RWPE1 (cell line): ENCODE measurements around the gene TSKU.

ENCODE experiments used
- CTCF ChIA-PET: fragments of 350-600 bp; sonication (Branson Sonifier 250); formaldehyde crosslinking; extraction: SDS; loops from one replicate; lab custom pipeline; 2021; lab: Yijun Ruan, JAX
- POLR2A ChIA-PET: fragments of 400-600 bp; formaldehyde crosslinking; extraction: SDS; loops from one replicate; lab custom pipeline; 2020; ENCODE audit warnings: antibody characterized with exemption; ENCODE audit not compliant: low non-redundant PET; lab: Yijun Ruan, JAX
- DNase-seq: peaks from one replicate; pipeline ENCODE4 v3.0.0; 2012; ENCODE audit warnings: low spot score
- H3K27ac ChIP-seq: fragments of 450-650 bp; 2 replicates; pipeline ENCODE4 v1.5.1; 2017
- TF ChIP-seq, protein P1 (sequence below): fragments of 450-650 bp; conservative IDR thresholded peaks from 2 replicates; pipeline ENCODE4 v1.5.1; 2017; ENCODE audit warnings: low read depth, mild to moderate bottlenecking

TSKU gene

DNA sequence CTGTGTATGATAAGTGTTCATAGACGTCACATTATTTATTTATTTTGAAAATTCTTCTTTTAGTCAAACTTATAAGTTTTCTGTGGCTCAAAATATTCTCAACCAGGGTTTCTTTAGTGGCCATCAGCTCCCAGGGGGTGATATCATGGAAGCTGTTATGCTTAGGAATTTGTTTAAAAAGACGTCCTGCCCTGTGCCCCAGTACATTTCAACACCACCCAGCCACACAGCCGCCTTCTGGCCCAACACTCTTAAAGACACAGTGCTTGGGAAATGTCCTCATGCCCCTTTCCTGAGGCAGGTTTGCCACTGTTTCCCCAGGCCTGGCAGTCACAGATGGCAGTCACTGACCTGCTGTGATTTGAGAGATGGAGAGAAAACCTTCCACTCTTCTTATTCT is 19.9 kb downstream of the TSKU start:
- no peak overlapping the region; the same call in 1 of the 2 replicates for H3K27ac ChIP-seq
- CTCF ChIA-PET = interaction anchor here (0.7 to 1.3 kb wide), 2 partner anchors 116 to 117 kb away, joined by 4 read pairs; no protein-coding TSS in a partner anchor
- POLR2A ChIA-PET = no interaction called here

DNA sequence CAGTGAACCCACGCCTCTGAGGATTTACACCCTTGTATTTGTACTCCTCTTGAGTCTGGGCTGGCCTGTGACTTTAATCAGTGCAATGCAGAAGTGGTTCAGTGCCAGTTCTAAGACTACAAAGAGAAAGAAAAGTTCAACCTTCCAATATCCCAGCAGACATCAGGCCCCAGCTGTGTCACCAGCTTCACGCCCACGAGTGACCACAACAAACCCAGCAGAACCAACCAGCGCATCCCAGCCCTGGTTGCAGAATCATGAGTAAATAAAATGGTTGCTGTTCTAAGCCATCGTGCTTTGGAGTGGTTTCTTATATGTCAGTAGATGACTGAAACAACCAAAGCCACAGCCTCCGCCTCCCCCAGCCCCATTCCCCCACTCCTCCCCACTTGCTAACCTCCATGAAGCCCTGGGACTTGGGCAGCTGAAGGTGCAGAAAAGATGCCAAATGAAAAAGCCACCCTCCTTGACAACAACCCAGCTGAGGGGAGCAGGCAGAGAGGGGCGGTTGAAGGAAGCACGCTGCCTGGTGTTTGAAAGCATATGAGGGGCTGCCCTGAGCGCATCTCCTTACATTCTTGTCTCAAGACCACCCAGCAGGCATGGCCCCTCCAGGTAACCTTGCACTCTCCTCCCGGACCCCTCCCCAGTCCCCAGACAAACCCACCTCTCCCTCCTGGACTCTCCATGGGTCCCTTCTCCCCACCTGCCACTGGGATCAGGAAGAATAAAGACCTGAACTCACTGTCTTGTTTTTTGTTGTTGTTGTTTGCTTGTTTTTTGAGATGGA is 20.9 kb downstream of the TSKU start:
- no peak for DNase-seq
- TF ChIP-seq, protein P1, sequence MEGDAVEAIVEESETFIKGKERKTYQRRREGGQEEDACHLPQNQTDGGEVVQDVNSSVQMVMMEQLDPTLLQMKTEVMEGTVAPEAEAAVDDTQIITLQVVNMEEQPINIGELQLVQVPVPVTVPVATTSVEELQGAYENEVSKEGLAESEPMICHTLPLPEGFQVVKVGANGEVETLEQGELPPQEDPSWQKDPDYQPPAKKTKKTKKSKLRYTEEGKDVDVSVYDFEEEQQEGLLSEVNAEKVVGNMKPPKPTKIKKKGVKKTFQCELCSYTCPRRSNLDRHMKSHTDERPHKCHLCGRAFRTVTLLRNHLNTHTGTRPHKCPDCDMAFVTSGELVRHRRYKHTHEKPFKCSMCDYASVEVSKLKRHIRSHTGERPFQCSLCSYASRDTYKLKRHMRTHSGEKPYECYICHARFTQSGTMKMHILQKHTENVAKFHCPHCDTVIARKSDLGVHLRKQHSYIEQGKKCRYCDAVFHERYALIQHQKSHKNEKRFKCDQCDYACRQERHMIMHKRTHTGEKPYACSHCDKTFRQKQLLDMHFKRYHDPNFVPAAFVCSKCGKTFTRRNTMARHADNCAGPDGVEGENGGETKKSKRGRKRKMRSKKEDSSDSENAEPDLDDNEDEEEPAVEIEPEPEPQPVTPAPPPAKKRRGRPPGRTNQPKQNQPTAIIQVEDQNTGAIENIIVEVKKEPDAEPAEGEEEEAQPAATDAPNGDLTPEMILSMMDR = no peak
- ChIA-PET POLR2A (no interaction called here), CTCF (interaction anchor here (0.5 to 1.9 kb wide), 3 partner anchors 82 to 243 kb away, joined by 4 to 6 read pairs (median 4); no protein-coding TSS in a partner anchor)
- H3K27ac ChIP-seq = no peak overlapping the region

More for the DNA sequence above, 19.9 kb downstream of the TSKU start:
- no peak for DNase-seq
- TF ChIP-seq, protein P1 = no peak

DNA sequence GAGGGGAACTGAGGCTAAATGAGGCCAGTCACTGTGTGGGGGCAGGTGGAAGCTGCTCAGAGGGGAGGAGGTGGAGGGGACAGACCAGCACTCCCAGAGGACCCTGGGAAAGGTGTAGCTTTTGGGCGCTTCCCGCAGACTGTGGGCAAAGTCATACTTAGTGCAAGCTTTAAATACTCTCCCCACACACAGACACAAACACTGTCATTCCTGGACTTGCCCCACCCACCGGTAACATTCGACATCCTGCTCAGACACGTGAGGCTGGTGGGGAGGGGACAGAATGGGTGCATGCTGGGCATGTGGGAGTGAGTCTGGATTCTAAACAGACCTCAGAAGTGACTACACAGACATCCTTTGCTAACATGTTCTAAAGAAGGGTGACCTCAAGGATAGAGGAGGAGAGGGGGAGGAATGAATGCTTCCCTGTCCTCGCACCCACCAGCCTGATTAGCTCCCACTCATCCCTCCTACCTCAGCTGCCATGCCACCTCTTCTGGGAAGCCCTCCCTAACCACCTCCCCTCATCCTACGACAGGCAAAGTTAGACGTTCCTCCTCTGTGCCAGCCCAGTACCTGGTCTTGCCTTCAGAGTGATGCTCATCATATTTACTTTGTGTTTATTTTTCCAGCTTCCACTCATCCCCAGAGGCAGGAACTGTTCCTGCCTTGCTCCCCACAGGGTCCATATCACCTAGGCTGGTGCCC is 22.2 kb downstream of the TSKU start:
- DNase-seq = no peak
- peak overlapping the region; percentile 23; the same call in 1 of the 2 replicates for H3K27ac ChIP-seq
- CTCF ChIA-PET = interaction anchor here (1.9 kb wide), 1 partner anchor 115 kb away, joined by 6 read pairs; no protein-coding TSS in a partner anchor
- POLR2A ChIA-PET = no interaction called here
- TF ChIP-seq, protein P1 = no peak

DNA sequence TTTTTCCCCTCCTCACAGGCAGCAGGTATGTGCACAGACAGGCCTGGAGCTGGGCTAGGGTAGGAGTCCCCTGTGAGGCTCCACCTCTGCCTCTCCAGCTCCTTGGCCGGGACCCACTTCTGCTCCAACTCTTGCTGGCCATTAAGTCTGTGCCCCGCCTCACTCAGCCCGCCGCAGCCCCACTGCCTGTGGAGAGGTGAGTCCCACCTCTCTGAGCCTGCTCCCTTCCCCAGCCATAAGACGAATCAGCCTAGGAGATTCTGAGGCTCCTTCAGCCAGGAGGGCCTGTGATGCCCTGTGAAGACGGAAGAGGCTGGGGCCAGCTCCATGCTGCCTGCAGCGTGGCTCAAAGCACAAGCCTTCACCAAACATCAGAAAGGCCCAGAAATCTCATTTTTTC is 23.0 kb downstream of the TSKU start:
- POLR2A ChIA-PET = no interaction called here
- DNase-seq = no peak
- CTCF ChIA-PET = interaction anchor here (1.9 kb wide), 1 partner anchor 114 kb away, joined by 6 read pairs; no protein-coding TSS in a partner anchor
- H3K27ac ChIP-seq = peak overlapping the region; percentile 14; the same call in 1 of the 2 replicates
- TF ChIP-seq, protein P1 = no peak

- H3K27ac ChIP-seq = peak overlapping the region; percentile 66
- ChIA-PET CTCF (interaction anchor here (0.6 to 3.7 kb wide), 5 partner anchors 11 to 503 kb away, joined by 3 to 26 read pairs (median 4); no protein-coding TSS in a partner anchor), POLR2A (no interaction called here)
- no peak for DNase-seq
- TF ChIP-seq, protein P1 = no peak
These were observed 23.6 kb downstream of the TSKU start for GRCh38 chr11:76806608-76807205.
